Measurements from ENCODE around the gene IRF3. TPM values are rescaled to one million over a fixed set of nuclear protein-coding genes. Genes with fewer than 3 reads are reported as not detected.

Gene IRF3
- total and polyA plus RNA-seq, 2 donors (not counting 1 experiment from before 2014, with no cell fraction given), result 233 to 262 TPM

- ATAC-seq (ENCODE audit: low read depth) (no peak), DNase-seq (no peak)
- no peaks in the 10 kb centered on the region for H3K27me3 ChIP-seq (replicated peaks in 1 of 4; ENCODE audit: control extremely low read depth in 1 of 4, control insufficient read depth in 3 of 4, insufficient read depth in 4 of 4, low read length in 3 of 4)
- Mint-ChIP-seq H3K4me1 (peaks cover 9% of the 10 kb centered on the region), H3K27me3 (no peaks in the 10 kb centered on the region), H3K27ac (peak overlapping the region; percentile 70), H3K4me3 (peak overlapping the region; percentile 32), H3K9me3 (ENCODE audit: insufficient read depth) (no peaks in the 10 kb centered on the region)
- no peak overlapping the region for H2AFZ ChIP-seq (ENCODE audit: insufficient read depth, low read depth, low read length, poor library complexity, severe bottlenecking)
- H3K36me3 ChIP-seq (replicated peaks in 1 of 2; ENCODE audit: control extremely low read depth in 1 of 2, control insufficient read depth in 1 of 2, extremely low read depth in 1 of 2, insufficient read depth in 2 of 2, low read length in 1 of 2), result peaks cover 11 to 73% of the 10 kb centered on the region in 2 experiments
- no peak overlapping the region for H3K4me3 ChIP-seq (ENCODE audit: control extremely low read depth in 1 of 5, extremely low read depth in 1 of 5, insufficient read depth in 1 of 5, low read depth in 2 of 5, low read length in 4 of 5)
- WGBS (ENCODE audit: insufficient coverage), result 88% methylated on average over 16 of the region's 19 CpGs
- intact Hi-C loops (cut with micrococcal nuclease), result no loop called here
- no peak overlapping the region for H3K9ac ChIP-seq (ENCODE audit: low read length)
- H3K9me3 ChIP-seq (ENCODE audit: control extremely low read depth in 1 of 3, control insufficient read depth in 2 of 3, insufficient read depth in 1 of 3, low read length in 2 of 3), result peaks cover 0 to 11% (median 0%) of the 10 kb centered on the region in 3 donors
- POLR2A ChIA-PET, result no interaction called here
- peaks cover 65% of the 10 kb centered on the region for H3K79me2 ChIP-seq (ENCODE audit: control insufficient read depth, insufficient read depth, low read length)
- no peak overlapping the region for H3K27ac ChIP-seq (ENCODE audit: low read length in 2 of 2)
- peaks cover 83% of the 10 kb centered on the region for H4K20me1 ChIP-seq (ENCODE audit: control insufficient read depth, insufficient read depth, low read length, poor library complexity, severe bottlenecking)
- no peak for TF ChIP-seq EZH2 (IDR thresholded peaks at IDR 0.05; ENCODE audit: borderline replicate concordance, insufficient read depth, low read depth, low read length, poor library complexity, severe bottlenecking)
- no peak for TF ChIP-seq CTCF (IDR thresholded peaks at IDR 0.05)
- H3K4me1 ChIP-seq (ENCODE audit: control insufficient read depth in 2 of 2, insufficient read depth in 2 of 2, low read length in 2 of 2), result no peaks in the 10 kb centered on the region
- CTCF ChIA-PET, result no interaction called here
- H3K4me2 ChIP-seq (replicated peaks; ENCODE audit: low read depth, low read length, poor library complexity, severe bottlenecking), result no peak overlapping the region
Measured at GRCh38 chr19:49614096-49614833, 51.4 kb downstream of the IRF3 start.

GRCh38 chr19:49613374-49613773 is 52.3 kb downstream of the IRF3 start:
- ATAC-seq (ENCODE audit: low read depth), result no peak
- Mint-ChIP-seq H3K27me3 (no peaks in the 10 kb centered on the region), H3K4me1 (peaks cover 9% of the 10 kb centered on the region), H3K27ac (no peak overlapping the region), H3K4me3 (no peak overlapping the region), H3K9me3 (ENCODE audit: insufficient read depth) (no peaks in the 10 kb centered on the region)
- no peak for DNase-seq
- ChIA-PET CTCF (no interaction called here), POLR2A (no interaction called here)
- H3K36me3 ChIP-seq (replicated peaks in 1 of 2; ENCODE audit: control extremely low read depth in 1 of 2, control insufficient read depth in 1 of 2, extremely low read depth in 1 of 2, insufficient read depth in 2 of 2, low read length in 1 of 2), result peaks cover 7 to 78% of the 10 kb centered on the region in 2 experiments
- peaks cover 85% of the 10 kb centered on the region for H4K20me1 ChIP-seq (ENCODE audit: control insufficient read depth, insufficient read depth, low read length, poor library complexity, severe bottlenecking)
- no peak overlapping the region for H2AFZ ChIP-seq (ENCODE audit: insufficient read depth, low read depth, low read length, poor library complexity, severe bottlenecking)
- H3K9me3 ChIP-seq (ENCODE audit: control extremely low read depth in 1 of 3, control insufficient read depth in 2 of 3, insufficient read depth in 1 of 3, low read length in 2 of 3), result peaks cover 0 to 11% (median 0%) of the 10 kb centered on the region in 3 donors
- no peak overlapping the region for H3K4me3 ChIP-seq (ENCODE audit: control extremely low read depth in 1 of 5, extremely low read depth in 1 of 5, insufficient read depth in 1 of 5, low read depth in 2 of 5, low read length in 4 of 5)
- no peaks in the 10 kb centered on the region for H3K27me3 ChIP-seq (replicated peaks in 1 of 4; ENCODE audit: control extremely low read depth in 1 of 4, control insufficient read depth in 3 of 4, insufficient read depth in 4 of 4, low read length in 3 of 4)
- TF ChIP-seq EZH2 (IDR thresholded peaks at IDR 0.05; ENCODE audit: borderline replicate concordance, insufficient read depth, low read depth, low read length, poor library complexity, severe bottlenecking) (no peak), CTCF (IDR thresholded peaks at IDR 0.05) (no peak)
- H3K4me2 ChIP-seq (replicated peaks; ENCODE audit: low read depth, low read length, poor library complexity, severe bottlenecking), result no peak overlapping the region
- H3K79me2 ChIP-seq (ENCODE audit: control insufficient read depth, insufficient read depth, low read length), result peaks cover 74% of the 10 kb centered on the region
- intact Hi-C loops (cut with micrococcal nuclease), result no loop called here
- H3K9ac ChIP-seq (ENCODE audit: low read length), result no peak overlapping the region
- 95% methylated on average over 4 of the region's 4 CpGs for WGBS (ENCODE audit: insufficient coverage)
- no peaks in the 10 kb centered on the region for H3K4me1 ChIP-seq (ENCODE audit: control insufficient read depth in 2 of 2, insufficient read depth in 2 of 2, low read length in 2 of 2)
- H3K27ac ChIP-seq (ENCODE audit: low read length in 2 of 2), result no peak overlapping the region
